ENCODE data around the gene CHD2.

CHD2 gene

GRCh38 chr15:93019090-93019489, 119.0 kb downstream of the CHD2 start:
- TF ChIP-seq CTCF (conservative IDR thresholded peaks at IDR 0.05; ENCODE audit: low read depth, low read length), result no peak
- no peak overlapping the region for H3K4me2 ChIP-seq
- no peaks in the 10 kb centered on the region for H3K79me2 ChIP-seq (ENCODE audit: insufficient read depth, low read depth)
- no peak overlapping the region for H3K4me3 ChIP-seq (IDR thresholded peaks at IDR 0.05; ENCODE audit: insufficient read depth, low read depth, low read length)
- no peaks in the 10 kb centered on the region for H3K27me3 ChIP-seq (ENCODE audit: insufficient read depth, low read depth)
- H3K4me1 ChIP-seq (ENCODE audit: low read depth, poor library complexity, severe bottlenecking), result peaks cover 37% of the 10 kb centered on the region
- no peak overlapping the region for H3K9ac ChIP-seq
- no peaks in the 10 kb centered on the region for H4K20me1 ChIP-seq (ENCODE audit: insufficient read depth)
- H2AFZ ChIP-seq (ENCODE audit: low read depth), result no peak overlapping the region
- H3K36me3 ChIP-seq (ENCODE audit: insufficient read depth), result peaks cover 42% of the 10 kb centered on the region
- no peak overlapping the region for H3K27ac ChIP-seq

- TF ChIP-seq CTCF (conservative IDR thresholded peaks at IDR 0.05; ENCODE audit: low read depth, low read length), result no peak
Measured at GRCh38 chr15:93019971-93020370, 119.8 kb downstream of the CHD2 start.

GRCh38 chr15:93020976-93021772, 121.0 kb downstream of the CHD2 start:
- H3K4me2 ChIP-seq, result no peak overlapping the region
- TF ChIP-seq CTCF (conservative IDR thresholded peaks at IDR 0.05; ENCODE audit: low read depth, low read length), result no peak
- H3K27ac ChIP-seq, result no peak overlapping the region
- H3K27me3 ChIP-seq (ENCODE audit: insufficient read depth, low read depth), result no peaks in the 10 kb centered on the region
- H3K36me3 ChIP-seq (ENCODE audit: insufficient read depth), result peaks cover 37% of the 10 kb centered on the region
- no peaks in the 10 kb centered on the region for H3K79me2 ChIP-seq (ENCODE audit: insufficient read depth, low read depth)
- no peak overlapping the region for H3K4me3 ChIP-seq (IDR thresholded peaks at IDR 0.05; ENCODE audit: insufficient read depth, low read depth, low read length)
- H3K4me1 ChIP-seq (ENCODE audit: low read depth, poor library complexity, severe bottlenecking), result peaks cover 51% of the 10 kb centered on the region
- no peak overlapping the region for H3K9ac ChIP-seq
- no peaks in the 10 kb centered on the region for H4K20me1 ChIP-seq (ENCODE audit: insufficient read depth)
- no peak overlapping the region for H2AFZ ChIP-seq (ENCODE audit: low read depth)

More at GRCh38 chr15:93019971-93020370, 119.8 kb downstream of the CHD2 start:
- H3K27me3 ChIP-seq (ENCODE audit: insufficient read depth, low read depth), result no peaks in the 10 kb centered on the region
- H3K27ac ChIP-seq, result no peak overlapping the region
- H2AFZ ChIP-seq (ENCODE audit: low read depth), result no peak overlapping the region
- no peaks in the 10 kb centered on the region for H3K79me2 ChIP-seq (ENCODE audit: insufficient read depth, low read depth)
- H3K4me1 ChIP-seq (ENCODE audit: low read depth, poor library complexity, severe bottlenecking), result peaks cover 39% of the 10 kb centered on the region
- no peak overlapping the region for H3K4me3 ChIP-seq (IDR thresholded peaks at IDR 0.05; ENCODE audit: insufficient read depth, low read depth, low read length)
- no peak overlapping the region for H3K9ac ChIP-seq
- H3K4me2 ChIP-seq, result no peak overlapping the region
- H4K20me1 ChIP-seq (ENCODE audit: insufficient read depth), result no peaks in the 10 kb centered on the region
- H3K36me3 ChIP-seq (ENCODE audit: insufficient read depth), result peaks cover 44% of the 10 kb centered on the region

- Histone ChIP-seq H3K27ac (no peak overlapping the region), H3K36me3 (ENCODE audit: insufficient read depth) (peaks cover 26% of the 10 kb centered on the region), H3K9ac (no peak overlapping the region), H3K4me2 (no peak overlapping the region), H3K4me3 (IDR thresholded peaks at IDR 0.05; ENCODE audit: insufficient read depth, low read depth, low read length) (no peak overlapping the region), H4K20me1 (ENCODE audit: insufficient read depth) (no peaks in the 10 kb centered on the region), H3K4me1 (ENCODE audit: low read depth, poor library complexity, severe bottlenecking) (peaks cover 70% of the 10 kb centered on the region), H3K27me3 (ENCODE audit: insufficient read depth, low read depth) (no peaks in the 10 kb centered on the region), H2AFZ (ENCODE audit: low read depth) (no peak overlapping the region), H3K79me2 (ENCODE audit: insufficient read depth, low read depth) (no peaks in the 10 kb centered on the region)
- TF ChIP-seq CTCF (conservative IDR thresholded peaks at IDR 0.05; ENCODE audit: low read depth, low read length), result no peak
Measured at GRCh38 chr15:93024293-93024692, 124.2 kb downstream of the CHD2 start.
